IMR-90 (cell line): ENCODE measurements around the gene DOK6. TPM values are rescaled to one million over a fixed set of nuclear protein-coding genes. Genes with fewer than 3 reads are reported as not detected.
A peak's percentile ranks its signal among the peaks of the same experiment; 100 is the strongest.

Source experiments
- ATAC-seq: fragments of 200-7000 bp; cut with Tn5 transposase; 2 replicates; pipeline ENCODE4 v1.9.1; 2020; ENCODE audit warnings: low read depth, mild to moderate bottlenecking, moderate library complexity
- BruUV-seq: library from RNA; stranded (reverse); fragments of 400-500 nt; replicated peaks from 2 replicates; lab custom pipeline; 2021; lab: Mats Ljungman, UMichigan
- CTCF ChIA-PET: fragments of 300-600 bp; formaldehyde crosslinking; extraction: SDS; loops from one replicate; lab custom pipeline; 2021; ENCODE audit warnings: antibody characterized with exemption; lab: Yijun Ruan, JAX
- POLR2A ChIA-PET: fragments of 300-600 bp; sonication (Branson Sonifier 250); formaldehyde crosslinking; loops from one replicate; lab custom pipeline; 2022; ENCODE audit warnings: antibody characterized with exemption; ENCODE audit not compliant: unreplicated experiment; lab: Charles Lee
- DNase-seq: peaks from one replicate; pipeline ENCODE4 v3.0.0; 2013
- H2AFZ ChIP-seq: replicated peaks from 2 replicates; pipeline ENCODE3; 2013; ENCODE audit warnings: low read length, mild to moderate bottlenecking; ENCODE audit not compliant: poor library complexity
- H2AK5ac ChIP-seq: 2 replicates; pipeline ENCODE4 v1.6.1; 2013; ENCODE audit warnings: low read depth, low read length, inconsistent platforms
- H2AK9ac ChIP-seq: replicated peaks from 2 replicates; pipeline ENCODE3; 2013; ENCODE audit warnings: mild to moderate bottlenecking, low read depth, low read length, moderate library complexity; ENCODE audit not compliant: poor library complexity
- H2BK120ac ChIP-seq: 2 replicates; pipeline ENCODE4 v1.6.1; 2013; ENCODE audit warnings: low read depth, low read length, inconsistent platforms
- H2BK15ac ChIP-seq: 3 replicates; pipeline ENCODE4 v1.6.1; 2013; ENCODE audit warnings: low read depth, low read length, inconsistent platforms
- H2BK20ac ChIP-seq: 2 replicates; pipeline ENCODE4 v1.6.1; 2013; ENCODE audit warnings: low read depth, mild to moderate bottlenecking, inconsistent platforms, low read length, moderate library complexity
- H2BK5ac ChIP-seq: 2 replicates; pipeline ENCODE4 v1.6.1; 2013; ENCODE audit warnings: mild to moderate bottlenecking, low read depth, low read length, inconsistent platforms; ENCODE audit not compliant: poor library complexity, severe bottlenecking
- H3K14ac ChIP-seq: replicated peaks from 2 replicates; pipeline ENCODE4 v1.6.1; 2013; ENCODE audit warnings: low read depth, low read length, inconsistent platforms
- H3K18ac ChIP-seq: 2 replicates; pipeline ENCODE4 v1.6.1; 2013; ENCODE audit warnings: low read depth, low read length, control low read depth
- H3K23ac ChIP-seq: 2 replicates; pipeline ENCODE4 v1.6.1; 2013; ENCODE audit warnings: low read depth, low read length, inconsistent platforms
- H3K27ac ChIP-seq: 2 replicates; pipeline ENCODE4 v1.5.1; 2013; ENCODE audit warnings: mild to moderate bottlenecking, control low read depth, low read length; ENCODE audit not compliant: insufficient read depth
- H3K27me3 ChIP-seq: 2 replicates; pipeline ENCODE4 v1.6.1; 2013; ENCODE audit warnings: low read length; ENCODE audit not compliant: control insufficient read depth, insufficient read depth
- H3K36me3 ChIP-seq: 2 replicates; pipeline ENCODE4 v1.6.1; 2013; ENCODE audit warnings: low read length, mixed read lengths; ENCODE audit not compliant: control insufficient read depth, insufficient read depth
- H3K4ac ChIP-seq: 2 replicates; pipeline ENCODE4 v1.6.1; 2013; ENCODE audit warnings: low read depth, low read length, inconsistent platforms
- H3K4me1 ChIP-seq: 2 replicates; pipeline ENCODE4 v1.6.1; 2013; ENCODE audit warnings: low read length, mixed read lengths; ENCODE audit not compliant: control insufficient read depth, insufficient read depth
- H3K4me2 ChIP-seq: 2 replicates; pipeline ENCODE4 v1.6.1; 2013; ENCODE audit warnings: low read depth, mild to moderate bottlenecking, control low read depth, low read length, moderate library complexity
- H3K4me3 ChIP-seq: 2 replicates; pipeline ENCODE4 v1.5.1; 2013; ENCODE audit warnings: low read depth, mild to moderate bottlenecking, control low read depth, low read length, moderate library complexity; ENCODE audit not compliant: insufficient read depth
- H3K56ac ChIP-seq: 2 replicates; pipeline ENCODE4 v1.6.1; 2013; ENCODE audit warnings: low read length, inconsistent platforms; ENCODE audit not compliant: insufficient read depth; ENCODE audit errors: extremely low read depth
- H3K79me1 ChIP-seq, 2 experiments: 2 replicates each; pipeline ENCODE4 v1.6.1; 2013; ENCODE audit warnings: low read length in 2 of 2, inconsistent platforms in 1 of 2, low read depth in 1 of 2
- H3K9ac ChIP-seq: 2 replicates; pipeline ENCODE4 v1.6.1; 2013; ENCODE audit warnings: low read depth, low read length, control low read depth
- H3K9me1 ChIP-seq: 2 replicates; pipeline ENCODE4 v1.6.1; 2013; ENCODE audit warnings: low read length, inconsistent platforms; ENCODE audit not compliant: insufficient read depth
- H3K9me3 ChIP-seq: 2 replicates; pipeline ENCODE4 v1.6.1; 2013; ENCODE audit warnings: low read length; ENCODE audit not compliant: control insufficient read depth, insufficient read depth
- H4K20me1 ChIP-seq: 2 replicates; pipeline ENCODE4 v1.6.1; 2013; ENCODE audit warnings: low read length, inconsistent platforms; ENCODE audit not compliant: insufficient read depth
- H4K5ac ChIP-seq: 2 replicates; pipeline ENCODE4 v1.6.1; 2013; ENCODE audit warnings: mild to moderate bottlenecking, low read depth, low read length, control low read depth
- H4K8ac ChIP-seq, 2 experiments: 2 replicates each; pipeline ENCODE4 v1.6.1; 2013; ENCODE audit warnings: low read depth in 2 of 2, low read length in 2 of 2, control low read depth in 1 of 2, inconsistent platforms in 1 of 2
- H4K91ac ChIP-seq: 2 replicates; pipeline ENCODE4 v1.6.1; 2013; ENCODE audit warnings: low read depth, low read length, inconsistent platforms; ENCODE audit not compliant: insufficient read depth
- ELK1 ChIP-seq: fragments of 150-350 bp; IDR thresholded peaks from 2 replicates; pipeline ENCODE4 v1.6.1; 2016; ENCODE audit warnings: low read depth, mild to moderate bottlenecking, low read length, moderate library complexity, borderline replicate concordance
- MAFK ChIP-seq: IDR thresholded peaks from 2 replicates; pipeline ENCODE4 v1.6.1; 2012; ENCODE audit warnings: low read depth, low read length, improper control_type of control experiment
- WGBS, 2 experiments: methylation state at CpG; one replicate each; pipeline versions ENCODE4 v1.1.5 to v1.1.7; 2013; ENCODE audit warnings: missing lambda C conversion rate in 2 of 2; ENCODE audit not compliant: insufficient read length in 1 of 2; ENCODE audit errors: extremely low coverage in 2 of 2; 5-methylcytosine and 5-hydroxymethylcytosine counted together
- dilution Hi-C: fragments of 300-500 bp; cut with HindIII; formaldehyde crosslinking; loops from one replicate; pipeline ENCODE4 v1.14.3; 2018; ENCODE audit warnings: low sequenced_read_pairs; ENCODE audit not compliant: unreplicated experiment
- in situ Hi-C: fragments of 300-500 bp; cut with MboI; formaldehyde crosslinking; loops from 3 replicates; pipeline ENCODE4 v1.14.3; 2019; ENCODE audit warnings: low sequenced_read_pairs, inconsistent platforms, mixed read lengths
- intact Hi-C: fragments of 100-400 bp; cut with micrococcal nuclease; formaldehyde crosslinking; loops from 2 replicates; pipeline ENCODE4 v1.10.0; 2022
- polyA plus RNA-seq, 3 experiments: library from polyadenylated mRNA; depleted of rRNA; stranded (reverse); fragments of >200 nt; gene quantifications; 2 replicates each; pipeline ENCODE4 v1.2.3, GENCODE V29; 2012; ENCODE audit warnings: low replicate concordance in 1 of 3
- total RNA-seq: library from RNA; depleted of rRNA; stranded (reverse); fragments of >200 nt; gene quantifications from 2 replicates; pipeline ENCODE4 v1.2.3, GENCODE V29; 2012

DOK6 gene
- total and polyA plus RNA-seq, 2 of the 4 experiments (the other 2 are of a cell fraction), result 1.9 to 2.7 TPM

DNA sequence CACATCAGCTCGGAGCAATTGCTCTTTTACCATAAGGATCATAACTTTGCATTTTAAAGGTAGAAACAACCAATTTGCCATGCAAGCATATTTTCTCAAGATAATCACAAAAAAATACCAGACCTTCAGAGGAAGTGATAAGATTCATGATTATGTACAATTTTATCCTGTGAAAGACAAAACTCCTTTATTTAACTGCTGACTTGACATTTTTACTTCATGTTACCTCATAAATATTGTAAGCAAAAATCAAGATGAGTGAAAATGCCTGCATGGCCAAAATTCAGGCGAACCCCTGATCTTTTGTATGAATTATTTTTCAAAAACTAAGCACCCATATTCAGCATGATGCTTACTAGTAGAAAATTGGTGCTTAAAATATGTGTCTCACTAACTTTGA lies 300.6 kb downstream of the DOK6 start:
- dilution Hi-C loops (no loop called here), in situ Hi-C loops (no loop called here), intact Hi-C loops (no loop called here)
- Histone ChIP-seq H4K5ac (no peak overlapping the region), H4K8ac (no peak overlapping the region), H4K20me1 (no peaks in the 10 kb centered on the region), H3K23ac (no peak overlapping the region), H3K9me1 (no peaks in the 10 kb centered on the region), H3K79me1 (no peaks in the 10 kb centered on the region), H2AK9ac (no peak overlapping the region), H2AFZ (no peak overlapping the region), H3K9me3 (no peaks in the 10 kb centered on the region), H3K27ac (no peak overlapping the region), H3K36me3 (no peaks in the 10 kb centered on the region), H2BK120ac (no peak overlapping the region), H3K27me3 (no peaks in the 10 kb centered on the region), H4K91ac (no peak overlapping the region), H3K4ac (no peak overlapping the region), H3K9ac (no peak overlapping the region), H2BK20ac (no peak overlapping the region), H3K18ac (no peak overlapping the region), H3K4me3 (no peak overlapping the region), H3K4me1 (no peaks in the 10 kb centered on the region), H3K14ac (no peak overlapping the region), H2BK15ac (no peak overlapping the region), H2BK5ac (no peak overlapping the region), H2AK5ac (no peak overlapping the region), H3K56ac (no peak overlapping the region), H3K4me2 (no peak overlapping the region)
- no TSS peak for BruUV-seq
- no peak for ATAC-seq
- no peak for TF ChIP-seq ELK1
- peak; percentile 99 for TF ChIP-seq MAFK
- DNase-seq, result no peak
- no CpG with 5 or more reads among the region's 2 CpGs for WGBS, 2 experiments
- ChIA-PET POLR2A (no interaction called here), CTCF (no interaction called here)
